Central memory CD4-positive, alpha-beta T cell (primary cell): Measurements from ENCODE around the gene AGAP5.
"Not testable (repeated sequence)": the region's sequence is repeated elsewhere in the genome, so short reads cannot be mapped to it uniquely, and the experiment has no call there.

Experiments
- DNase-seq: peaks from one replicate; pipeline ENCODE4 v3.0.0; 2022

AGAP5 gene

GRCh38 chr10:73714483-73714882, 16.6 kb upstream of the AGAP5 start:
- not testable (repeated sequence) for DNase-seq

- DNase-seq: not testable (repeated sequence)
These were observed 16.0 kb upstream of the AGAP5 start for GRCh38 chr10:73713912-73714311.

GRCh38 chr10:73711683-73712082, 13.8 kb upstream of the AGAP5 start:
- DNase-seq: not testable (repeated sequence)

- DNase-seq: not testable (repeated sequence)
These were observed 10.2 kb upstream of the AGAP5 start for GRCh38 chr10:73708122-73708521.

- not testable (repeated sequence) for DNase-seq
These were observed 9.7 kb upstream of the AGAP5 start for GRCh38 chr10:73707628-73708027.

- not testable (repeated sequence) for DNase-seq
These were observed 8.6 kb upstream of the AGAP5 start for GRCh38 chr10:73706488-73706887.

- not testable (repeated sequence) for DNase-seq
These were observed 7.7 kb upstream of the AGAP5 start for GRCh38 chr10:73705506-73706072.

- not testable (repeated sequence) for DNase-seq
These were observed 6.0 kb upstream of the AGAP5 start for GRCh38 chr10:73703924-73704323.

GRCh38 chr10:73698819-73699218, 910 bp upstream of the AGAP5 start:
- DNase-seq: not testable (repeated sequence)

GRCh38 chr10:73695302-73695701, 2.6 kb downstream of the AGAP5 start:
- DNase-seq: not testable (repeated sequence)

GRCh38 chr10:73690755-73691154, 7.2 kb downstream of the AGAP5 start:
- DNase-seq: not testable (repeated sequence)

- DNase-seq: not testable (repeated sequence)
These were observed 8.3 kb downstream of the AGAP5 start for GRCh38 chr10:73689596-73689995.

- not testable (repeated sequence) for DNase-seq
These were observed 10.3 kb downstream of the AGAP5 start for GRCh38 chr10:73687641-73688040.

- DNase-seq: not testable (repeated sequence)
These were observed 23.4 kb downstream of the AGAP5 start for GRCh38 chr10:73674546-73674945.

- not testable (repeated sequence) for DNase-seq
These were observed 29.5 kb downstream of the AGAP5 start for GRCh38 chr10:73668378-73668777.

GRCh38 chr10:73666153-73666809, 31.6 kb downstream of the AGAP5 start:
- not testable (repeated sequence) for DNase-seq

GRCh38 chr10:73665581-73665980, 32.3 kb downstream of the AGAP5 start:
- DNase-seq: not testable (repeated sequence)

- not testable (repeated sequence) for DNase-seq
These were observed 33.5 kb downstream of the AGAP5 start for GRCh38 chr10:73664156-73665040.

GRCh38 chr10:73663621-73664020, 34.3 kb downstream of the AGAP5 start:
- not testable (repeated sequence) for DNase-seq

GRCh38 chr10:73662705-73663104, 35.2 kb downstream of the AGAP5 start:
- DNase-seq: not testable (repeated sequence)

GRCh38 chr10:73655990-73656298, 42.0 kb downstream of the AGAP5 start, which contains the start of gene SYNPO2L:
Gene SYNPO2L (minus strand): TSS chr10:73656029. CDS start chr10:73655922, 107 bp downstream.
- no peak for DNase-seq

- no peak for DNase-seq
These were observed 42.5 kb downstream of the AGAP5 start for GRCh38 chr10:73655257-73655989.

- DNase-seq: no peak
These were observed 44.2 kb downstream of the AGAP5 start for GRCh38 chr10:73653701-73654100.
